VCaP (cell line): ENCODE measurements around the gene OR51I2.

ENCODE experiments used
- H3K27ac ChIP-seq: fragments of 450-650 bp; 2 replicates; pipeline ENCODE4 v1.5.1; 2017
- CTCF ChIP-seq: fragments of 450-650 bp; conservative IDR thresholded peaks from 2 replicates; pipeline ENCODE4 v1.5.1; 2017; ENCODE audit warnings: mild to moderate bottlenecking, moderate library complexity

The OR51I2 gene

GRCh38 chr11:5488385-5488784 is 39.3 kb downstream of the OR51I2 start, which contains the start of gene OR52D1:
Gene OR52D1 (plus strand): TSS chr11:5488685. CDS start chr11:5488707, 22 bp downstream.
- H3K27ac ChIP-seq, result no peak within 1 kb of the TSS
- TF ChIP-seq CTCF, result no peak

- no peak for TF ChIP-seq CTCF
- H3K27ac ChIP-seq, result no peak overlapping the region
These were observed 39.8 kb downstream of the OR51I2 start for GRCh38 chr11:5488798-5489399.

- no peak for TF ChIP-seq CTCF
These were observed 40.6 kb downstream of the OR51I2 start for GRCh38 chr11:5489576-5490357.

GRCh38 chr11:5499671-5500070 is 50.5 kb downstream of the OR51I2 start:
- no peak for TF ChIP-seq CTCF
- no peak overlapping the region for H3K27ac ChIP-seq

More at GRCh38 chr11:5489576-5490357, 40.6 kb downstream of the OR51I2 start:
- no peak overlapping the region for H3K27ac ChIP-seq

- H3K27ac ChIP-seq, result no peak overlapping the region
- TF ChIP-seq CTCF, result no peak
These were observed 51.3 kb downstream of the OR51I2 start for GRCh38 chr11:5500393-5500801.

- no peak for TF ChIP-seq CTCF
- H3K27ac ChIP-seq, result no peak overlapping the region
These were observed 55.3 kb downstream of the OR51I2 start for GRCh38 chr11:5504403-5504921.

- no peak for TF ChIP-seq CTCF
- no peak overlapping the region for H3K27ac ChIP-seq
These were observed 56.4 kb downstream of the OR51I2 start for GRCh38 chr11:5505363-5506048.
